ENCODE measurements around the gene EGLN1.

Gene EGLN1

DNA sequence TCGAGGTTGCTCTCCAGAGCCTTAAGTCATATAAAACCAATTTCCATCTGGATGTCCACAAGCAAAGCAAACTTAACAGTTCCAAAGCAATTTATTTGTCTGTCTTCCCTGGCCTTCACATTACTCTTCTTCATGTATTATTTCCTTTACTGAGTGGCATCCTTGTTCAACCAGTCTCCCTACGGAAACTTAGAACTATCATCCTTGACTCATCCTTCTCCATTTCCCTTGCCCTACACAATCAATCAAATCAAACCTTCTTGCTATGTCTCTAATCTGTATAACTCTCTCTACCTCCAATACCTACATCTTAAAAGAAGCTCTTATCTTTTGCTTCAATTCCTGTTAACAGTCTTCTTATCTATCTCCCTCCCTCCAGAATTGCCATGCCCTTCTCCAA is 25.4 kb downstream of the EGLN1 start:
- no peak for DNase-seq (ENCODE audit: low read depth)

DNA sequence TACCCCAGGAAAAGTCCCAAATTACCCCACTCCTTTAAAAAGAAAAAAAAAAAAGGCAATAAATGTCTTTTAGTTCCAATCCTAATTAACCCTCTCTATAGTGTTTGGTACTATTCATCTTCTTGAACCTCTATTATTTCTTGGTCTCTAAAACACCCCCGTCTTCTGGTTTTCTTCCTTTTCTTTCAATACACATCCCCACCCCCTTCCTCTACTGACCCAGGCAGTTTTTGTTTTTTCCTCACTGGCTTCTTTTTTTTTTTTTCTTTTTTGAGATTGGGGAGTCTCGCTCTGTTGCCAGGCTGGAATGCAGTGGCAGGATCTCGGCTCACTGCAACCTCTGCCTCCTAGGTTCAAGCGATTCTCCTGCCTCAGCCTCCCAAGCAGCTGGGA is 26.1 kb downstream of the EGLN1 start:
- no peak for DNase-seq (ENCODE audit: low read depth)

DNA sequence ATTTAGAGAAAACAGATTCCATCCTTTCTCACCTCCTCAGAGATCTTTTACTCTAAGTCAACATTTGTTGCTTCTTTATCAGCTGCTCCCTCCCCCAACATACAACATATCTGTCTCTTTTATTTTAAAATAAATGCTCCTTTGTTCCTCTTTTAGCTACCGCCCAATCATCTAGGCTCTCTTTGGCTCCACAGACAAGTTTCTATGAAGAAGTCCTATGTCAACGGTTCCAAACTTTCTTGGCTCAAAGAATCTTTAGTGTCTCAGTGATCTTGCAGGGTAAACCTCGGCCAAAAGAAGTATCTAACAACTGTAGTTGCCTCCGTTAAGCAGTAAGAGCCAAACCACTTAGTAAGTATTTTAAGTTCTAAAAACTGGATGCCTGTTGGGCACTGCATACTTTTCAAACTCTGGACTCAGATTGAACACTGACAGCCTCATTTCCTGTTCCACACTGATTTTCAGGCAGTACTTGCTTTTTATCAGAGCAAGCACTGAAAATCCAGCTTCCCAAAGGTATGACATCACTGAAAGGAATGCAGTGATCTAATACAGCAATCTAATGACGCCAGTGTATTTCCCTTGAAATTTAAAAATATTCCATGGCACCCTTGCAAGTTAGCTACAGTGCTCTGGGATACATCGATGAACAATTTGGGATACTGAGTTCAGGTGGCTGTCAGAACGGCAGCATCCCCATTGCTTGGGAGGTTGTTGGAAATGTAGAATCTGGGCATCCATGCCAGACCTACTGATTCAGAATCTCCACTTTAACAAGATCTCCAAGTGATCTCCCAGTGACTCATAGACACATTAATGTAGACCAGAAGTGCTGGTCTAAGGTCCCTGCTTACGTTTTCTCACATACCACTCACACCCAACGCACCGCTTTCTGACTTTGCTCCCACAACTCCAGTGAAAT is 26.8 kb downstream of the EGLN1 start:
- DNase-seq (ENCODE audit: low read depth): no peak

DNA sequence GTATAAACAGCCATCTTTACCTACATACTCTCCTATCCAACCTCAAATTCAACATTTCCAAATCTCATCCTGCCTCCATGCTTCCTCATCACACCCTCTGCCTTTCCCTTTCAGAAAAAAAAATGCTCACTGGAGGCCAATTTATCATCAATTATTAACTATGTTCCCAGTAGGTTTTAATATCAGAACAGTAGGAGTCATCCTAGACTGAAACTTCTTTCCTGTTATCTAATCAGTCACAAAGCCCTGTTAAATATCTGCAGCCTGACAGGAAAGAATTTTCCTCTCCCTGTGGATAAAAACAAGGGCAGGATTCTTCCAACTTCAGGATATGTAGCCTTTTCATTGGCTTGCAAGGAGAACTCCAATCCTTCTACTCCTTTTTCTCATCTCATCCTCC is 28.4 kb downstream of the EGLN1 start:
- DNase-seq (ENCODE audit: low read depth): no peak

DNA sequence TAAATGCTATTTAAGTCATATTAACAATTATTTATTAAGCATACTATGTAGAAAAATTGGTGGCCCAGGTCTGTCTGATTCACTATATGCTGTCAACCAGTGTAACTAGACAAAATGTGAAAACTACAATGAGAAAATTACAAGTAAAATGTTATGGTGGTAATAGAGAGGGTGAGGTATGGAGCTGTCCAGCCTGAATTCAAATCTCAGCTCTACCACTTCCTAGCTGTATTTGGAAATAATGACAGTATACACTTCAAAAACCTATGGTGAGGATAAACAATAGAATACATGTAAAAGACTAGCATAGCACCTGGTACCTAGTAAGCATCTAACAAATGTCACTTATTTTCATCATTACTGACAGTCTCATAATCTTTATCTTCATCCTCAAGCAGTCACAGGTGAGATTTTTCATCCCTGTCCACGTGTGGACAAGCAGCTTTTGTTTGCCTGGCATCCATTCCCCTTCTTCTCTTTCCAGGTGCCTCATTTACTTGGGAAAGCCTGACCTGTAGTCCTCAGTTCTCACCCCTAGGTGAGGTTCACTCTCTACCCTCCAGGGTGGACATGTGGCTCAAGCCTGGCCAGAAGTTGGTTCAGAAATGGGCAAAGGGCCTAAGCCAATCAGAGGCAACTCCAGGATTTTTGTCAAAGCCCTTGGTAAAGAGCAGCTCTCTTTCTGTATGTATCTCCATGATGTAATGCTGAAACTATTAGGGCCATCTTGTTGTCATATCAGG is 29.5 kb downstream of the EGLN1 start:
- DNase-seq (ENCODE audit: low read depth): no peak

DNA sequence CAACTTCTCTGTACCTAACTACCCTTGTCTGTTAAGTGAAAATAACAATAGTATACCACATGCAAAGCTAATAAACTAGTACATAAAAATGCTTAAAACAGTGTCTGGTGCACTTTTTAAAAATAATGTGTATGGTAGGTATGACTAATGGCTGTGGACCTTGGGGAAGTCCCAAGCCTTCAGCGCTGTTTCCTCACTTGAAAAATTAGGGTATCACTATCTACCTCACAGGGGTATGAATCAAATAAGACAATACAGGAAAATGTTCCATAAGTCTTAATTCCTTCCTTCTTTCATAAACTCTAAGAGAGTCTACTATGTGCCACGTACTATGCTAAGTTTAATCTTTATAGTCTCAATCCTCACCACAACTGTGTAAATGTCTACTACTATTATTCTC is 32.0 kb downstream of the EGLN1 start:
- DNase-seq (ENCODE audit: low read depth): no peak

DNA sequence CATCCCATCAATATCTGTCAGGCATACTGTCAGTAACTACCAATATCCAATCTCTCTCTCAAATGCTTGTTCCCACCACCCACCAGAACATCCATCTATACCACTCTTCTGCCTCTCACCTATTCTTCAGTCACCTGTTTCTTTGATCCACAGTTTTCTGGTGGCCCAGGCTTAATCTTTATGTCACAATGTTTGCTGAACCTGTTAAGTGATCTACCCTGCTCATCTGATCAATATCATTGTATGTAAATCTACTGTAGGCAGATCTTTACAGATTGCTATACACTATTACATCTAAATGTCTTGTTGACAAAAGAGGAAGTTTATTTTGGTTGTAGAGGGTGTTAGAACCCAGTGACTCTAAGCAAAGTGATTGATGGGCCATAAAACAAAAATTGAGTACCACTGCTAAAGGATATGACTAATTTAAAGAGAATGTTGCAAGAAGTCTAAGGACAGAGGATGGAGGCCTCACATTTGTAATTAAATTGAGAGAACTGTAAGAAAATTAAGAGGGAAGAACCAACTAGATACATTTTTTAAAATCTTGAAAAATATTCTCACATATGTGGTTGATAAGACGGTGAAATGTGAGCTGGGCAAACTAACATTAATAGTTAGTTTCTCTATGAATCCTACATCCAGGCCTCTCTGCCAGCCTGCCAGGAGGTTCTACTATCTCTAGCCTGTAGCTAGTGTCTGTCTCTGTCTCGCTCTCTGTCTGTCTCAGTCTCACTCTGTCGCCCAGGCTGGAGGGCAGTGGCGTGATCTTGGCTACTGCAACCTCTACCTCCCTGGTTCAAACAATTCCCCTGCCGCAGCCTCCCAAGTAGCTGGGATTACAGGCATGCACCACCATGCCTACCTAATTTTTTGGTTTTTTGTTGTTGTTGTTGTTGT is 34.1 kb downstream of the EGLN1 start:
- no peak for DNase-seq (ENCODE audit: low read depth)

DNA sequence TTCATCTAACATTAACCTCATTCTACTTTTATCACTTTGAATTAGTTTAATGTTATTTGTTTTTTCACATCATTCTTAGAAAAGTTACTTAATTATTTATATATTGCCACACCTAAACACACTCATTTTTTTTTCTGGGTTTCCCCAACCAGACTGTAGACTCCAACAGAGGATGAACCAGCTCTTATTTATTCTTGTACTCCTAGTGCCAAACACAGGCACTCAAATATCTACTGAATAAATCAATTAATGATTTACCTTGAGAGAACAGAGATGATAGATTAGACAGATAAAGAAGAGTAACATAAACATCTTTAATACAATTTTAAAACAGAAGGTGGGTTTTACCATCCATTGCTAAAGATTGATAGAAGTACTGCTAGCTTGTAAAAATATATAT is 35.6 kb downstream of the EGLN1 start:
- no peak for DNase-seq (ENCODE audit: low read depth)

DNA sequence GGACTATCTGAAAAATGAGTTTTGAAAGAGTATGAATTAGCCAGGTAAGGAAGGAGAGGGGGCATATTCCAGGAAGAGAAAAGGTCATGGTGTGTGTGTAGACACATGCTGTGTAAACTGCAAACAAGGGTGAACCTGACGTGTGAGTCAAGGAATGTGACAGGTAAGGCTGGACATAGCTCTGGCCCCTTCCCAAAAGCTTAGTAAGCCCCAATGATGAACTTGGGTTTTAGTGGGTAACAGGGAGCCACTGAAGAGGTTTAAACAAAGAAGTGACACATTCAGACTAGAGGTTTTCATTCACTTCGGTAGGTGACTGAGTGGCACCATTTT is 36.7 kb downstream of the EGLN1 start:
- DNase-seq (ENCODE audit: low read depth): no peak

DNA sequence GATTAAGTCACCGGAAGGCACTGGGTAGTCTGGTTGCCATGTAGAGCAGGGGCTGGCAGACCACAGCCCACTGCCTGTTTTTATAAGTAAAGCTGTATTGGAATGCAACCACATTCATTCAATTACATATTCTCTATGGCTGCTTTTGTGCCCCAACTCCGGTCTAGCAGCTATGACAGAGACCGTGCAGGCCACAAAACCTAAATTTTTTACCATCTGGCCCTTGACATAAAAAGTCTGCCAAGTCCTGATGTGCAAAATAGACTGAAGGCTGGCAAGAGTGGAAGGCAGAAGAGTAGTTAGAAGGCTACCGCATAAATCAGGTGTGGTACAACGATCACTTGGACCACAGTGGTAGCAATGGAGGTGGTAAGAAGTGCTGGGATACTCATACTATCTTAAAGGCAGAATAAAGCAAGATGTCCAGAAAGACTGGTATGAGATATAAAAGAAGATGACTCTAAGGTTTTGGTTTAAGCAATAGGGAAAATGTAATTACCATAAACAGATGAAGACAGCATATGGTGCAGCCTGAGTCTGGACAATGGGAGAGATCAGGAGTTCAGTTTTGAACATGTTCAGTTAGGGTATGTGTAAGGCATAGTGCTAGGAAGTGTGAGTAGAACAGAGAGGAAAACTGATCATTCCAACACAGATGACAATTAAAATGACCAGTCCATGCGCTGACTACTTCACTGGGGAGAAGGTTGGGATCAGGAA is 37.2 kb downstream of the EGLN1 start:
- no peak for DNase-seq (ENCODE audit: low read depth)

DNA sequence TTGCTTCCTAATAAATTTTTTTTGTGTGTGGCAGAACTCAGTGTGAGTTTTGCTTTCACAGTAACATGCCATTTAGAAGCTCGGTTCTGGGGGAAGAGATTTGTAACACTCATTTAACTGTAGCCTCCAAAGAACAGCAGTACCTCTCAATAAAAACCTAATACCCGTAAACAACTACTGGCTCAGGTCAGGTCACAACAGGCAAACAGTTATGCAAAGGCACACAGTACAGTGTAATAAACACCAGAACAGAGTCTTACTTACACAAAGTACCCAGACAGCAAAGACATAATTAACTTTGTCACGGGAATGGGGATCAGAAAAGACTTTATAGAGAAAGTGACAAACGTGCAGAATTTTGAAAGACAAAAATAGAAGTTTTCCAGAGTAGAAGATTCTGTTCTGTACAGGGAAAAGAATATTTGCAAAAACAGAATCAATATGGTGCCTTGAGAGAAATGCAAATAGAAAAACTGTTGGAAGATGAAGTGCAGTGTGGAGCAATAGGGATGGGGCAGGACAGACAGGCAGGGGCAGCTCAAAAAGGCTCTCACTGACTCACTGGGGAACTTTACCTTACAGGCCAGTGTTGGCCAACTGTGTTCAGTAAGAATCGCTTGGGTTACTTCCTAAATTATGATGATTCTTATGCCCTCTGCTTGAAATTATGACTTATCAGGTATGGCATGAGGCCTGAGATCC is 38.8 kb downstream of the EGLN1 start:
- no peak for DNase-seq (ENCODE audit: low read depth)

DNA sequence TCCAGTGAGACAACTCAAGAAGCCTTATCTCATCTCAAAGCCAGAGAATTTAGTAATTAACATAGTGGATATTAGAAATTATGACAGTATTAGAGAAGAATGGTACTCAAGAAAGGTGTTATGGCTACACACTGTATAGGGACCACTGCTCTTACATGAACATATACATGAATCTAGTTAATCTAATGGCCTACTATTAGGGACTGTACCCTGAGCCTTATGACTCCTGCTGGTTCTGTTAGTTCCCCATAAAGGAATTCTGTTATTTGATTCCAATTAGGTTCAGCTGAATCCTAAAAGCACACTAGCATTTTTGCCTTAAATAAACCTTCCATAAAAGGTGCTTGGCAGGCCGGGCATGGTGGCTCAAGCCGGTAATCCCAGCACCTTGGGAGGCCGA is 39.7 kb downstream of the EGLN1 start:
- no peak for DNase-seq (ENCODE audit: low read depth)

DNA sequence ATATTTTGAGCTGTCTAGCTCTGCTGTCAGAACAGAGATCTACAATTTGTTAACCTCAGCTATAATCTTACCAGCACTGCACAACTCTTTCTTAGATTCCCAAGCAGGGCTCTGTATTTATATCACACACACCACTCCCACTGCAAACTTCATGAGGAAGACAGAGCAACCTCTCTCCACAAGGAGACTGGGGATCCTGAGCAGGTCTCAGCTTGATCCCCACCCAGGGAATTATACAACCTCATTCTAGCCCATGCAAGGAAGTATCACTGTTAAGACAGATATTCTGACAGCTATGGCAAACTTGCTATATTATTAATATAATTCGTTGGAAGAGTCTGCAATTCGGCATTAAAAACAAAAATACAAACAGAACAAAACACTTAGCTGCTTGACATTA is 40.4 kb downstream of the EGLN1 start:
- DNase-seq (ENCODE audit: low read depth): no peak

DNA sequence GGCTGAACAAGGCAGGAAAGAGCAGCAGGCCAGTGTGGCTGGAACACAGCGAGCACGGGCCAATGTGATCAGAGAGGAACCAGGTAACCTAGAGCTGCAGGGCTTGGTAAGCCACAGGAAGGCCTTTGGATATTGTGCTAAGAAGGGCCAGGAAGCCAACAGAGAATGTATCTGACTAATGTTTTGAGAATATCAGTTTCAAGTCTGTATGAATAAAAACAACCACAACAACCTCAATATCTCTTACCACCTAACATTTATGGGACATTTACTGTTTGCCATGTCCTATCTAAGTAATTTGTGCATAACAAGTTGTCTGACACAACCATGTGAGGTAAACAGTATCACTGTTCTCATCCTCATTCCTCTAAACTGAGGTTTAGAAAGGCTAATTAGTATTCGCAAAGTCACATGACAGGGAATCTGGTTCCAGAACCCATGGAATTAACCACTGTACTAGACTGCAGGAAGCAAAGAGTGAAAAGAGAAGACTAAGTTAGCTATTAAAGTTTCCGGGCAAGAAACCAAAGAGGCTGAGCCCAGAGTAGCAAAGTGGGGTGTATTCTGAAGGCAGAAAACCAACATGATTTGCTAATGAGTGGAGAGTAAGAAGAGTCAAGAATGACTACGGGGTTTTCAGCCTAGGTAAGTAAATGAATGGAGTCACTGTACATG is 45.1 kb downstream of the EGLN1 start:
- no peak for DNase-seq (ENCODE audit: low read depth)

DNA sequence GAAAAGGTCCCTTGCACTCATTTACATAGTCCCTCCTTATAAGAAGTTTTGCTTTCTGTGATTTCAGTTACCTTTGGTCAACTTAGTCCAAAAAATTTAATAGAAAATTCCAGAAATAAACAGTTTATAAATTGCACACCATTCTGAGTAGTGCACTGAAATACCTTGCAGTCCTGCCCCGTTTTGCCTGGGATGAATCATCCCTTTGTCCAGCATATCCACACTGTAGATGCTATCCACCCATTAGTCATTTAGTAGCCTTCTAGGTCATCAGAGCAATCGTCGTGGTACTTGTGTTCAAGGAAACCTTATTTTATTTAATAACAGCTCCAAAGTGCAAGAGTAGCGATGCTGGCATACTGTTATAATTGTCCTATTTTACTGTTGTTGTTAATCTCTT is 46.0 kb downstream of the EGLN1 start:
- no peak for DNase-seq (ENCODE audit: low read depth)

DNA sequence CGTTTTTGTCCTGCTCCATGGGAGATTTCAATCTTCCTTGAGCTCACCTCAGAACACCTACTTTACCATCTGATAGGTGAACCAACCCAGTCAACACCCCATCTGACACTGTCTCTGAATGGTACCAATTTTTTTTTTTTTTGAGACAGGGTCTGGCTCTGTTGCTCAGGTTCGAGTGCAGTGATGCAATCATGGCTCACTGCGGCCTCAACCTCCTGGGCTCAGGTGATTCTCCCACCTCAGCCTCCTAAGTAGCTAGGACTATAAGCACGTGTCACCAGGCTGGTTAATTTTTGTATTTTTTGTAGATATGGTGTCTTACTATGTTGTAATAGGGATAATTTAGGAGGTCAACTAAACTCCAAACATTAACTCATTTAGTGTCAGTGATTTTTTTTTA is 47.7 kb downstream of the EGLN1 start:
- no peak for DNase-seq (ENCODE audit: low read depth)

DNA sequence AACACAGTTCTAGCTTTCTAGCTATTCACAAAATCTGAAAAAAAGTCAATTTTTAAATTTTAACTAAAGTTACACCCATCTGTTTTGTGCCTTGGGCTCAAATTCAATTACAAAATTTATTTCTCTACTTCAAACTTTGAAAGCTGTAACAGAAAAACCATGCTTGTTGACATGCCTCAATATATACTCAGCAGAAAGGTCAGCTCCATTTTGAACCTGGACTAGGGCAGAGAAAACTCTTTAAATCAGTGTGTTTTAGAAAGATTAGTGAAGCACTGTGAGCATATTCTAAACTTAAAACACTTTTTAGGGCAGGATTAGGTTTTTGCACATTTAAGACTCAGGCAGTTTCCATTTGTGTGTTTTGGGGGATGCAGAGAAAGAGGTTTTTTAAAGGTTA is 49.6 kb downstream of the EGLN1 start:
- DNase-seq (ENCODE audit: low read depth): no peak

DNA sequence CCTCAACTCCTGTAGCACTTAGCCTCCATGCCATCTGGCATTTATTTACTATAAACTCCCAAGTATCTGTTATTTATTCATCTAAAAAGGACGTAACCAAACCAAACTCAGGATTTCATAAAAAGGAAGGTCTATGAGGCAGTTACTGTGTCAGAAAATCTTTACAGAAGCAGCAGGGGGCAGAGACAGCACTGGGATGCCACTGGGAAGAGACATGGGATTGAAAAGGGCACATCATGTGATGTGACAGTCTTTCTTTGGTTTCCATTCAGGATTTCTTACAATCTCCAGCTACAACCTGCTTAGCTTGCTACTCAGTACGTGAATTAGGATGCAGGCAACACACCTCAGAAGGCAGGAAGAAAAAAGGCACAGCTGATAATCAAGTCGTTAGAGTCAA is 52.8 kb downstream of the EGLN1 start:
- DNase-seq (ENCODE audit: low read depth): no peak

DNA sequence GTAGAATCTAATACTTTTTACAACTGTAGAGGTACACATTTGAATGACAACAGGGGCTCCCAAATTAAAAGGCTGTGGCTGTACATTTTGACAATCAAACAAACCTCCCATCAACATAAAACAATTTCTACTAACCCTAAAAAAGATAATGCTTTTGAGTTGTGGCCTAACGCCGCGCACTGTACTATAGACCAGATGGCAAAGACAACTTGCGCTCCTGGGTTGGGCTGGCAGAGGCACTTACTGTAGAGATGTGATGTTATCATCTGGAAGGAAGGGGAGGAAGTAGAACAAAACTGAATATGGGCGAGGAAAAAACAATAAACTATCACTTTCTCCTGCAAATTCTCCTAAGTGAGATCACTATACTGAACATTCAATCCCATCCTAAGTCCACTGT is 57.9 kb downstream of the EGLN1 start:
- DNase-seq (ENCODE audit: low read depth): no peak

DNA sequence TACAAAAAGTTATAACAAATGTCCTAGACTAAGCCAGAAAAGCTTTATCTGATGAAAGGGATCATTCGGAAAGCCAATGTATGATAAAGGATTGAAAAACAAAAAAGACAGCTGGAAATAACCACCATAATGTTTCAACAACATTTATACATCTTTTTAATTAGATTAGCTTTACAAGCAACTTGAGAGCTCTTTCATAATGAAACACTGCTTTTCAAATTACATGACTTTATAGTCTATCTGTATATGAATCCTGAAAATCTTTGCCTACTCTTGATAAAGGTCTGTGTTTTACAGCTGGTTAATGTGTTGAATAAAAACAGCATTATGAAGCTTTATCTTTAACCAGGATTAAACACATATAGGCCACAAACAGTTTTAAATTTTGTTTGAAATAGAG is 58.5 kb downstream of the EGLN1 start:
- DNase-seq (ENCODE audit: low read depth): no peak

DNA sequence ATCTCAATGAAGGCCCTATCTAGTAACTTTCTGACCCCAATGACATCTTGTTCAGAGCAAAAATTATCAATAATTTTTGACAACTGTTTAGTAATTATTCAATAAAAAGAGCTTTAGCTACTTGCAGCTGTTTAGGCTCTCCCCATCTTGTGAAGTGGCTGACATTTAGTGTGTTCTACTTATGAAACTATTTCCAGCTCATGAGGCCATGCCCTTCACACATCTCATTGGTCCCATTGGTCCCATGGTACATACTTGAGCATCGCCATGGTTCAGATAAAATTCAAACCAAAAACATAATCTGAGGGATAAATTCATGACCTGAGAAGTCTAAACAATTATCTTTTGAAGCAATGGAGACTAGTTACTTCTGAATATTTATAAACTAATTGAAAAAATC is 59.8 kb downstream of the EGLN1 start:
- DNase-seq (ENCODE audit: low read depth): no peak

Measured in activated T-cell treated with anti-CD3 and anti-CD28 coated beads for 1 hour (primary cell).